Pulmonary artery endothelial cell (primary cell): Measurements from ENCODE around the gene MAP3K7. TPM values are rescaled to one million over a fixed set of nuclear protein-coding genes. Genes with fewer than 3 reads are reported as not detected.
A peak's percentile ranks its signal among the peaks of the same experiment; 100 is the strongest.
"Not testable (repeated sequence)": the region's sequence is repeated elsewhere in the genome, so short reads cannot be mapped to it uniquely, and the experiment has no call there.

Experiments used
- DNase-seq: peaks from one replicate; pipeline ENCODE4 v3.0.0-alpha.2; 2011; ENCODE audit warnings: low read depth, low spot score
- total RNA-seq: library from RNA; depleted of rRNA; stranded (reverse); fragments of >200 nt; gene quantifications from 2 replicates; pipeline ENCODE4 v1.2.3, GENCODE V29; 2014

MAP3K7 gene
- total RNA-seq, 1 donor from 2014 or later = 26.0 TPM

- no peak for DNase-seq
These were observed 7.8 kb downstream of the MAP3K7 start for GRCh38 chr6:90578894-90579549.

GRCh38 chr6:90575267-90575666 is 11.6 kb downstream of the MAP3K7 start:
- no peak for DNase-seq

- DNase-seq = no peak
These were observed 12.3 kb downstream of the MAP3K7 start for GRCh38 chr6:90574610-90575009.

GRCh38 chr6:90573624-90574023 is 13.2 kb downstream of the MAP3K7 start:
- no peak for DNase-seq

- DNase-seq = no peak
These were observed 14.0 kb downstream of the MAP3K7 start for GRCh38 chr6:90572856-90573255.

- DNase-seq = no peak
These were observed 17.6 kb downstream of the MAP3K7 start for GRCh38 chr6:90569223-90569622.

- not testable (repeated sequence) for DNase-seq
These were observed 19.2 kb downstream of the MAP3K7 start for GRCh38 chr6:90567682-90568081.

GRCh38 chr6:90562341-90562740 is 24.5 kb downstream of the MAP3K7 start:
- not testable (repeated sequence) for DNase-seq

- DNase-seq = no peak
These were observed 26.9 kb downstream of the MAP3K7 start for GRCh38 chr6:90559931-90560330.

GRCh38 chr6:90557006-90557405 is 29.9 kb downstream of the MAP3K7 start:
- DNase-seq = no peak

- DNase-seq = no peak
These were observed 38.9 kb downstream of the MAP3K7 start for GRCh38 chr6:90547991-90548390.

- no peak for DNase-seq
These were observed 39.8 kb downstream of the MAP3K7 start for GRCh38 chr6:90547079-90547478.

GRCh38 chr6:90545448-90545847 is 41.4 kb downstream of the MAP3K7 start:
- DNase-seq = no peak

GRCh38 chr6:90544741-90545140 is 42.1 kb downstream of the MAP3K7 start:
- DNase-seq = no peak

- DNase-seq = no peak
These were observed 42.8 kb downstream of the MAP3K7 start for GRCh38 chr6:90544081-90544480.

- no peak for DNase-seq
These were observed 45.7 kb downstream of the MAP3K7 start for GRCh38 chr6:90541221-90541620.

GRCh38 chr6:90538278-90539046 is 48.4 kb downstream of the MAP3K7 start:
- DNase-seq = peak; percentile 24

GRCh38 chr6:90537723-90538258 is 49.1 kb downstream of the MAP3K7 start:
- DNase-seq = no peak

GRCh38 chr6:90537027-90537426 is 49.8 kb downstream of the MAP3K7 start:
- no peak for DNase-seq

GRCh38 chr6:90536520-90536919 is 50.4 kb downstream of the MAP3K7 start:
- DNase-seq = no peak

GRCh38 chr6:90534337-90535025 is 52.4 kb downstream of the MAP3K7 start:
- DNase-seq = no peak
